ENCODE data around the gene NSG2.

DNA sequence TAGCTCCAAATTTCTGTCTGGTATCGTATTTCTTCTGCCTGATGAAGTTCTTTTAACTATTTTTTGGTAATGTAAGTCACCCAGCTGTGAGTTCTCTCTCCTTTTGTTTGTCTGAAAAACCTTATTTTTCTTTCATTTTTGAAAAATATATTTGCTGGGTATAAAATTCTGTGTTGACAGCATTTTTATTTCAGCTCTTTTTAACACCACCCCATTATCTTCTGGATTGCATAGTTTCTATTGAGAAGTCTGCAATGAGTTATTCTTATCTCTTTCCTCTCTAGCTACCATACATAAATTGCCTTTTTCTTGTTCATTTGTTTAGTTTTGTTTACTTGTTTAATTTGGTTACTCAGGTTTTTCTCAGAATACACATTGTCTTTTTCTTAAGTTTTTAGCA, 109.1 kb downstream of the NSG2 start:
- no peak for TF ChIP-seq POLR2A (IDR thresholded peaks at IDR 0.05; ENCODE audit: low read depth)
- no peak for TF ChIP-seq POLR2AphosphoS5 (IDR thresholded peaks at IDR 0.05)
- TF ChIP-seq, protein P1, sequence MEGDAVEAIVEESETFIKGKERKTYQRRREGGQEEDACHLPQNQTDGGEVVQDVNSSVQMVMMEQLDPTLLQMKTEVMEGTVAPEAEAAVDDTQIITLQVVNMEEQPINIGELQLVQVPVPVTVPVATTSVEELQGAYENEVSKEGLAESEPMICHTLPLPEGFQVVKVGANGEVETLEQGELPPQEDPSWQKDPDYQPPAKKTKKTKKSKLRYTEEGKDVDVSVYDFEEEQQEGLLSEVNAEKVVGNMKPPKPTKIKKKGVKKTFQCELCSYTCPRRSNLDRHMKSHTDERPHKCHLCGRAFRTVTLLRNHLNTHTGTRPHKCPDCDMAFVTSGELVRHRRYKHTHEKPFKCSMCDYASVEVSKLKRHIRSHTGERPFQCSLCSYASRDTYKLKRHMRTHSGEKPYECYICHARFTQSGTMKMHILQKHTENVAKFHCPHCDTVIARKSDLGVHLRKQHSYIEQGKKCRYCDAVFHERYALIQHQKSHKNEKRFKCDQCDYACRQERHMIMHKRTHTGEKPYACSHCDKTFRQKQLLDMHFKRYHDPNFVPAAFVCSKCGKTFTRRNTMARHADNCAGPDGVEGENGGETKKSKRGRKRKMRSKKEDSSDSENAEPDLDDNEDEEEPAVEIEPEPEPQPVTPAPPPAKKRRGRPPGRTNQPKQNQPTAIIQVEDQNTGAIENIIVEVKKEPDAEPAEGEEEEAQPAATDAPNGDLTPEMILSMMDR (IDR thresholded peaks at IDR 0.05) = no peak

Data from esophagus muscularis mucosa (tissue), 3 donors.